Stimulated activated CD8-positive, alpha-beta memory T cell treated with anti-CD3 and anti-CD28 coated beads, Interleukin-4, amount 100 ng/mL, for 4 hours (primary cell): ENCODE measurements around the gene NDUFA3.

Experiments
- DNase-seq, 2 donors: peaks; one replicate each; pipeline ENCODE4 v3.0.0-alpha.2; 2020; ENCODE audit warnings: low read depth in 2 of 2, low spot score in 1 of 2

NDUFA3 gene

DNA sequence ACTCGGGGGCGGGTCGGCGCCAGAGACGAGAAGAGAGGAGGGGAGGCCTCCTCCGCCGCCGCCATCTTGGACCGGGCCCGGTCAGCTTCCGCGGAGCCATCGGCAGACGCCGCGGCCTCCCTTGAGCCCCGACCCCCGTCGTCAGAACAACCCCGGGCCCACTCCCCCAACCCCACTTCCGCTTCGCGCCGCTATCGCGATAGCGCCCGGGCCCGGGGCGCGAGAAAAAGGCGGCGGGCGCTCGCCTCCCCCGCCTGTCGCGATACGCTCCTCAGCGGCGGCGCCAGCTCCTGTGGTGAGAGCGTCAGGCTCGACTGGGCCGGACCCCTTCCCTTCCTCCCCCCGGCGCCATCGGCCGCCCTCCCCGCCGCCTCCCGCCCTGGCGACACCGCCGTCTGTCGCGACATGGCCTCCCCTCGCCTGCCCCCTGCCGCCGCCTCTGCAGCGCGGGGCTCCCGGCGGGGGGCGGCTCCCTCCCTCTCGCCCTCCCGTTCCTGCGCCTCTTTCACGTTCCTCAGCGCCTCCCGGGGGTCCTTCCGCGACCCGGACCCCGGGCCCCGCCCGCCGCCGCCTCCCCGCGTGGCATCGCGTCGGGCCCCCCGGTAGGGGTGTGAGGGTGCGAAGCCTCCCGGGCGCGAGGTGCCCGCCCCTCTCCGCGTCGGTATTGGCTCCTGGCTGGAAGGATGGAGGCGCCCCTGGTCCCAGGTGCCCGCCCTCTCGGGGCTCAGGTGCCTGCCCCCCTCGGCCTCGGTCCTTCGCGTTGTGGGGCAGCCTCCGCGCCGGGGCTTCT lies 35.2 kb downstream of the NDUFA3 start, which contains the start of gene CNOT3:
CNOT3 (plus strand) TSS at position 64 of the 790 bp plus-strand sequence. CDS start 5,217 bp downstream, outside the sequence.
- DNase-seq: no peak

DNA sequence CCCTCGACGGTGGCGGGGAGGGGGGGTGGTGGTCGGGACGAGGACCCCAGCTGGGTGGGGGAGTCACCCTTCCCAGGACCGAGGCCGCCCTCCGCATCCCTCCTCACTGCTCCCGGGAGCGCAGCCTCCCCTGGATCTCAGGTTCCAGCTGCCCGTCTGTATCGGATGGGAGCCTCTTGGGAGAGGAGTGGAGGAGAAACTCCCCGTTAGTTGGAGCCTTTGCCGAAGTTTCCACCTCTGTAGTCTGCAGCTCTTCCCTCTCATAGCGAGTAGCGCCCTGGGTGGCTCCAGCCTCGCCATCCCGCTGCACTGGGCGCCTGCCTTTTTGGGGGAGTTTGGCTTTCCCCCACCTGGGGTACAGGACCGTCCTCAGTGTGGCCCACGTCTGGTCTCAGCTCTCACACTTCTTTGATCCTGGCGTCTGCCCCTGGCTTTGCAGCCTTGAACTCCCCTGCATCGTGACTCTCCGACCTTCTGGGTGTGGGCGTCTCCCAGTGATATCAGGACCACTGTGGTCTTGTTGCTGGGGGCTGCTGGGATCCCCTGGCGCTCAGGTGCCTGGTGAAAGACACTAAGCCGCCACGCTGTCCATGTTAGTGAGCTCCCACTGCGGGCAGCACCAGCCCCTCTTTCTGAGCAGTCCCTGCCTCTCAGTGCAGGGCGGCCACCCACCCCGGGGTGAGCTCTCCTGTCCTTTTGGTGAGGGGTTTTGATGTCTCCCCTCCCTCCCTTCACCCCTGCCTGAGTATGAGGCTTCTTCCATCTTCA lies 36.0 kb downstream of the NDUFA3 start:
- no peak for DNase-seq

DNA sequence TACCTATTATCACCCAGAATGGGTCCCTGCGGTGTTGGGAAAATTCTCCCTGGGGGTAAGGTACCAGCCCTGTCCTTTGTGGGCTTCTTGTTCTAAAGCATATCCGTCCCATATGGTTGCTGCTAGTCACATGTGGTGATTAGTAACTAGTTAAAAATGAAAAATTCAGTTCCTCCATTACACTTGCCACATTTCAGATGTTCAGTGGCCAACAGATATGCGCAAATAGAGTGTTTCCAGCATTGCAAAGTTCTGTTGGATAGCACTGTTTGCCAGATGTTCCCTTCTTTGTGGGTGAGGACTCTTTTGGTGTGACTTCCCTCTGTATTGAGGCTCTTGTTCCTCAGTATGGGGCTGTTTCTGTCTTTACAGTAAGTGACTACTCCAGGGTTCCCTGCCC lies 38.7 kb downstream of the NDUFA3 start:
- no peak for DNase-seq

DNA sequence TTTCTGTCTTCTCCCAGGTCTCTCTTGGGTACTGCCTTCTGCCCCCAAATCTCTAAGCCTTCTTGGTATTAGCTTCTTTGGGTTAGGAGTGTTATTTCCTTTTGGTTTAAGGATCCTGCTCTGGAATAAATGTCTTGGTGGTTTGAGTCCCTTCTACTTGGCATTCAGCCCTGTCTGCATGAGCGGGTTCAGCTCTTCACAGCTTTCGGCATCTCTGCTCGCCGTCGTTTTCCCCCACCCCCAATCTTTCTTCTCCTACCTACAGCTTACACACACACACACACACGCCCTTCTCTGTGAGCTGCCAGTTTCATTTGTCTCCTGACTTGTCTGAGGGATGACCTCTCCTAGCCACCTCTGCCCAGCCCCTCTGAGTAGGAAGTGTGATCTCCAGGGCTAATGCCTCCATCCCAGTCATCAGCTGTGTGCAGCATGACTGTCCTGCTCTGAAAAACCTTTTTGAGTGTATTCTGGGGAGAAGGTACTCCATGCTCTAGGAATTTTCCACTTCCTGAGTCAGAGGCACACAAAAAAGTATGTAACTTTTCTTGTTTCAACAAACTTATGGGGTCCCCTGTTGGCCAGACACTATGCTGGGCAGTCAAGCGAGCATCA lies 39.6 kb downstream of the NDUFA3 start:
- no peak for DNase-seq

DNA sequence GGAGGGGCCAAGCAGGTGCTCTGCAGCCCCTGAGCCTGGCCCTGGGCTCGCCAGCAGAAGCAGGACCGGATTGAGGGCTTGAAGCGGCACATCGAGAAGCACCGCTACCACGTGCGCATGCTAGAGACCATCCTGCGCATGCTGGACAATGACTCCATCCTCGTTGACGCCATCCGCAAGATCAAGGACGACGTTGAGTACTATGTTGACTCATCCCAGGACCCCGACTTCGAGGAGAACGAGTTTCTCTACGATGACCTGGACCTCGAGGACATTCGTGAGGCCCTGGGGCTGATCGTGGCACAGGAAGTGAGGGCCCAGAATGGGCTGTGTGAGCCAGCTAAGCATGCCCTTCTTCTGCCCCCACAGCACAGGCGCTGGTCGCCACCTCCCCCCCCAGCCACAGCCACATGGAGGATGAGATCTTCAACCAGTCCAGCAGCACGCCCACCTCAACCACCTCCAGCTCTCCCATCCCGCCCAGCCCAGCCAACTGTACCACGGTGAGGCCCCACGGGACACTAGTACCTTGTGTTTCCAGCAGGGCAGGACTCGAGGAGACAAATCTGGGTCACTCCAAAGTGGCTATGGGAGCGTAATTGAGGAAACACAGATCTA lies 43.0 kb downstream of the NDUFA3 start:
- no peak for DNase-seq

DNA sequence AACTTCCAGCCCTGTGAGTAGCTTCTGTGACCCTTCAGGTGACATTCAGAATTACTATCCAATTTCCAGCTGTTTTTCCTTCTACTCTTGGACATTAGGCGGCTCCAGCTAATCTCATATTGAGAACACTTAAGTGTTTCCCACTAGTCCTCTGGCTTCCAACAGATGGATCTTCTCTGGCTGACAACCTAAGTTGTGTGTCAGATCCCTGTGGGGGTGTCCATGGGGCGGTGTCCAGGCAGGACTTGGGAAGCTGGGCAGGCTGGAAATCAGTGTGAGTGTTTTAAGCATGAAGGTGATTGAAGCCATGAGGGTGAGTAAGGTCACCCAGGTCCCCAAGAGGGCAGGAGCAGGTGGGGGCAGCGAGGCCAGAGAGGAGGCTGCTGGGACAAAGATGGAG lies 45.0 kb downstream of the NDUFA3 start:
- DNase-seq: no peak

DNA sequence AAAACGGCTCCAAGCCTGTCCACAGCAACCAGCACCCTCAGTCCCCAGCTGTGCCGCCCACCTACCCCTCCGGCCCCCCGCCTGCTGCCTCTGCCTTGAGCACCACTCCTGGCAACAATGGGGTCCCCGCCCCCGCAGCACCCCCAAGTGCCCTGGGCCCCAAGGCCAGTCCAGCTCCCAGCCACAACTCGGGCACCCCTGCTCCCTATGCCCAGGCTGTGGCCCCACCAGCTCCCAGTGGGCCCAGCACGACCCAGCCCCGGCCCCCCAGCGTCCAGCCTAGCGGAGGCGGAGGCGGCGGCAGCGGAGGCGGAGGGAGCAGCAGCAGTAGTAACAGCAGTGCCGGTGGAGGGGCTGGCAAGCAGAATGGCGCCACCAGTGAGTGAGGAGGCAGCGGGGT lies 45.5 kb downstream of the NDUFA3 start:
- no peak for DNase-seq

DNA sequence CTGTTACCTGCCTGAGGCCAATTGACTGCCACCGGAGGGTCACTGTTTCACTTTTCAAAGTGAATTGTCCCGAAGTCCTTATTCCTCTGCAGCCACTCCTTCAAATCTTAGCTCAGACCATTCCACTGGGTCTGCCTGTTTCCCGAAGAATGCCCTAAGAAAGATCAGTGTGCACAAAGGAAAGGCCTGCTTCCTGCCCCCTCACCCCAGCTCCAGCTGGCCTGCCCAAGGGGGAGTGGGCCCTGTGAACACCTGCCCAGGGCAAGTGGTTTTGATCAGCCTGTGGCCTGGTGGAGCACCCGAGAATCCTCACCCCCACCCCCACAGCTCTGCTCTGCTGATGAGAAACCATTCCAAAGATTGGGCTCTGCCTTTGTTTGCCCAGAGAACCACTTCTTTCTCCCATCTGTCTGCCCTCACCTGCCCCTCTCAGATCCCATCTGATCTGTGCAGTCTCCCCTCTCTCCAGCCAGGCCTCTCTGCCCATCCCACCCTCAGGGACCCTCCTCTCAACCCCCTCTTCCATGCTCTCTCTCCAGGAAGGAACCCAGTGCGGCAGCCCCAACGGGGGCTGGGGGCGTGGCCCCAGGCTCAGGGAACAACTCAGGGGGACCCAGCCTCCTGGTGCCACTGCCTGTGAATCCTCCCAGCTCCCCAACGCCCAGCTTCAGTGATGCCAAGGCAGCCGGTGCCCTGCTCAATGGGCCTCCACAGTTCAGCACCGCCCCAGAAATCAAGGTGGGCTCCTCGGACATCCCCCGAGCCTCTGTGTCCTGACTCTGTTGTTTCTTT lies 46.6 kb downstream of the NDUFA3 start:
- no peak for DNase-seq

DNA sequence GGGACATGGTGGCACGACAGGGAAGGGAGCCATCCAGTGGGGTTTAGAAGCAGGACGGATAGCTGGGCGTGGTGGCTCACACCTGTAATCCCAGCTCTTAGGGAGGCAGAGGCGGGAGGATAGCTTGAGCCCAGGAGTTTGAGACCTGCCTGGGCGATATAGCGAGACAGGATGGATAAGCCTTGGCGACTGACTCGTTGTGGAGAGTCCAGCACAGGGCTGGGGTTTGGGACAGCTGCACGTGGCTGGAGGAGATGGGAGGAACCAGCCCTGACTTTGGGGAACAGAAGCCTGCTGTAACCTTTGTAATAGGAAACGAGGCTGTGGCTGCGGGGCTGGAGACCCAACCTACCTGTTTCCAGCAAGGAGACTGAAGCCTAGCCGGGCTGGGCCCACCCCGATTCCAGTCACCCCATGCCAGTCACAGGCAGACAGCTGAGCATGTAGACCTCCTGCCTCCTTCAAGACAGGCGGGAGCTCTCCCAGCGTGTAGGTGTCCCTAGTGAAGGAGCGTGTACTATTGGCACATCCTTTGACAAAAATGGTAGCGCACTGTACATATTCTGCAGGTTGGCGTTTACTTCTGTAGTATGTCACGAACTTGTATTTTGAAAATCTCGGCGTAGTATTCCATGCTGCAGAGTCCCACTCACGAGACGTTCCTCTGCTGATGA lies 48.8 kb downstream of the NDUFA3 start:
- no peak for DNase-seq

DNA sequence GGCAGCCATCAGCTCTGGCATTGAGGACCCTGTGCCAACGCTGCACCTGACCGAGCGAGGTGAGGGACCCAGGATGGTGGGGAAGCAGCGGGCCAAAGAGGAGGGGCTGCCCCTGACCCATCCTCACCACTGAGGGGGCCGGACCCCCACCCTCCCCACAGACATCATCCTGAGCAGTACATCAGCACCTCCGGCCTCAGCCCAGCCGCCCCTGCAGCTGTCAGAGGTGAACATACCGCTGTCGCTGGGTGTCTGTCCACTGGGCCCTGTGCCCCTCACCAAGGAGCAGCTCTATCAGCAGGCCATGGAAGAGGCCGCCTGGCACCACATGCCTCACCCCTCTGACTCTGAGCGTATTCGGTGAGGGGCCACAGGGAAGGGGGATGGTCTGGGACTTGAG lies 49.6 kb downstream of the NDUFA3 start:
- no peak for DNase-seq

DNA sequence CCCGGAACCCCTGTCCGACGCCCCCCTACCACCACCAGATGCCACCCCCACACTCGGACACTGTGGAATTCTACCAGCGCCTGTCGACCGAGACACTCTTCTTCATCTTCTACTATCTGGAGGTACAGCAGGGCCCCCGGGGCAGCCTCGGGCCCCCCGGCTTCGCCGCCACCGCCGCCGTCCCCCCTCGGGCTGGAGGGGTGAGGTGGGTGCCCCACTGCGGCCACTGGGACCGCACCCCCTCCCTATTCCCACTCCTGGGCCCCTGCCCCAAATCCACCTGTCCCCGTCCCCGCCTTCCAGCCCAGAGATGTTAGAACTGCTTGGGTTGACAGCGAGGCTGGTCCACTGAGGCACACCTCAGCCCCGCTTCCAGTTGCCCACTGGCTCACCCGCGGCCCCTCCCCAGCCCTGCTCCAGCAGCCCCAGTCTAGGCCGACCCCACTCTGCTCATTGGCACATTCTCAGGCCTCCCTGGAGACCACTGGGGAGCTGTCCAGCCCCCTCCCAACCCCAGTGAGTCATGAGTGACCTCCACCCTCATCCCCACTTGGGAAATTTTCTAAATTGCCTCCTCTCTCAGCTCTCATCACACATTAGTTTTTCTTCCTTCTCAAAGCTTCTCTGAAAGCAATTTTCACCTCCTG lies 50.3 kb downstream of the NDUFA3 start:
- no peak for DNase-seq

DNA sequence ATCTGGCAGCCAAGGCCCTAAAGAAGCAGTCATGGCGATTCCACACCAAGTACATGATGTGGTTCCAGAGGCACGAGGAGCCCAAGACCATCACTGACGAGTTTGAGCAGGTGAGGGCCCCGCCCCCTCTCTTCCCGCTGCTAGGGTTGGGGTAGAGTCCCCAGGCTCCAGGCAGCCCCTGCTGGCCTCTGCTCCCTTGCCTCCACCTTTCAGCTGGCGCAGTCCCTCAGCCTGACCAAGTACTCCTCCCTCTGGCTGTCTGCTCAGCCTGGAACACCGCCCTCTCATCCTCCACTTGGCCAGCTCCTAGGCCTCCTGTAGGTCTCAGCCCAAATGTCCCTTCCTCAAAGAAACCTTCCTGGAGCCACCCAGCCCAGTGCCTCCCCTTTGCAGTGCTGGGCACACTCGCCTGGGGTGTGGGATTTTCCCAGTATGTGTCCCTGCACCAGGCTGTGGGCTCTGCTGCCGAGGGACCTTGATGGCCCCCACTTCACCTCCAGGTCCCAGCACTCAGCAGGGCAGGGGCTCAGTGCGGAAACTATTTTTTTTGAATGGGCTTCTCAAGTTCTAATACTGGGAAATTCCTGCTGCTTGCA lies 51.2 kb downstream of the NDUFA3 start:
- no peak for DNase-seq

DNA sequence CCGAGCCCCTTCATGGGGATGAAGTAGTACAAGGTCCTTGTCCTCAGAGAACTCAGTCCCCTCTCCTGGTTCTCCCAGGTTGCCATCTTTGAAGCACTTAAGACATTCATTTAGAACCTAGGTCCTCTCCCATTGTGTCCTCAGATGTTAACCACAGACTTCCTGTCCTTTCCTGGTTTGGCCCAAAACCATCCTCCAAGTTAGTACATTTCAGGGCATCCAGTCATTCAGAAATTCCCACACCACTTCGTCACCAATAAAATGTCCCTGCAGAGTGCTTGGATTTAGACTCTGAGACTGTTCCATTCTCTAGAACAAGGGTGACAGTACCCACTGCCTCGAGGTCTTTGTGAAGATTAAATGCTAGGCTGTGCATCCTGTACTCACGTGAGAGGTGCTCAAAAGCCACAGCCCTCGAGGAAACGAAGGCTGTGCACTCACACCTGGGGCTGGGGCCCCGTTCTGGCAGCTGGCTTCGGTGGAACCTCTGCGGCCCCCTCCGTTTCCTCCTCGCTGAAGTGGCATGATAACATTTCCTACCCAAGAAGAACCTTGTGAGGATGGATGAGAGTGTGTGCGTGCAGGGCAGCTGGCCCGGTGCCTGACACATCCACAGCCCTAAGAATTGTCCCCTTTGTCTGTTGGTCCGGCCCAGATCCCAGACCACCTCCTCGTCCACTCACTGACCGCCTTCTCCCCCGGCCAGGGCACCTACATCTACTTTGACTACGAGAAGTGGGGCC lies 52.1 kb downstream of the NDUFA3 start:
- no peak for DNase-seq

DNA sequence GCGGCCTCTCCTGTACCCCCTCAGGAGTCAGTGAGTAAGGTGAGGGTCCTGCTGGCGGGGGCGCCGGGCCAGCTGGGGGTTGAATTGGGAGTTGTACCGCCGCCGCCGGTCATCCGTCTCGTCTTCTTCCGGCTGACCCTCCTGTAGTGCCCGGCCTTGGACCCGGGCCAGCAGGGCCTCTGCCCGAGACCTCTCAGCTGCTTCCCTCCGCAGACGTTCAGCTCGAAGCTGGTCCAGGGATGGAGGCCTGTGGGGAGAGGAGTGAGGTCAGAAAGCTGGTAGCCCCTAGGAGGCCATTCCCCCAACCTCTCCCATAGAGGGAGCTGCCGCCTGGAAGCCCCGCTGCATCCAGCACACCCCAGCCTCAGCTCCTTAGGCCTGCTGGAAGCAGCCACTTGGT lies 53.0 kb downstream of the NDUFA3 start:
- no peak for DNase-seq

DNA sequence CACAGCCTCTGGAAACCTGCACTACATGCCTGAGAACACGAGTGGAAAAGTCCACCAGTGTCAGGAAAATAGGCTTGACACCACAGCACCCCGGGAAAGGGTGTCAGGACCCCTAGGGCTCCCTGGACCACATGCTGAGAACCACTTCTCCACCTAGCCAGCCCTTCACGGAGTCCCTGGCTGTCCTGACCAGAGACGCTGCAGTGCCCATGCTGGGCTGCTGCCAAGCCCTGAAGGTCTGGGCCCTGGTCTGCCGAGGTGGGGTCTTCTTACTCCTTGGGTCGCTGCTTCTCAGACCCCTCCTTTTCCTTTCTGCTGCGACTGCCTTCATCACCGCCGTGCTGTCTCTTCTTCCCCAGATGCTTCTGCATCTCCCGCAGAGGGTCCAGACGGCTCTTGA lies 53.8 kb downstream of the NDUFA3 start:
- no peak for DNase-seq

DNA sequence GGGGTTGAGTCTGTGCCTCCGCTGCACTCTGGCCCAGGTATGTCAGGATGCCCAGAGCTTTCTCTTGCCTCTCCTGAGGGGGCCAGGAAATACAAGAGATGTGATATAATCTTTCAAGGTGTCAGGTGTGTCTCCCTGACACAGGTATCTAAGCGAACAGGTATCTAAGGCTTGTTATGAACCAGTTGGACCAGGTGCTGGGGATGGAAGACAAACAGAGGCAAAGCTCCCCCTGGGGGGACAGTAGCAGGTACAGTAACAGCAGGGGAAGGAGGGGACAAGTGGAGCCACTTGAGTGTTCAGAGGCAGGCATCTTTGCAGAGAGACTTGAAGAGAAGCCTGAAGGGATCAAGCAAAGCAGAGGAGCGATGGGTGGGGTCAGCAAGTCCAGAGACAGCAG lies 54.3 kb downstream of the NDUFA3 start:
- no peak for DNase-seq
